HCT116 (cell line): ENCODE results near the gene TRIM27. TPM values are rescaled to one million over a fixed set of nuclear protein-coding genes. Genes with fewer than 3 reads are reported as not detected.

Experiments used
- ATAC-seq: fragments of 200-7000 bp; cut with Tn5 transposase; 2 replicates; pipeline ENCODE4 v1.9.1; 2020; ENCODE audit warnings: mild to moderate bottlenecking, moderate library complexity
- BruUV-seq: library from RNA; stranded (reverse); fragments of 400-500 nt; replicated peaks from 2 replicates; lab custom pipeline; 2021; lab: Mats Ljungman, UMichigan
- CTCF ChIA-PET: fragments of 300-600 bp; sonication (Branson Sonifier 250); formaldehyde crosslinking; loops from one replicate; lab custom pipeline; 2021; ENCODE audit warnings: antibody characterized with exemption; lab: Charles Lee
- POLR2A ChIA-PET: fragments of 300-600, 350-600 bp; sonication (Branson Sonifier 250); formaldehyde crosslinking; loops from one replicate; lab custom pipeline; 2021; ENCODE audit warnings: antibody characterized with exemption; lab: Charles Lee
- RAD21 ChIA-PET, 2 experiments: fragments of 300-600 bp; sonication (Branson Sonifier 250); formaldehyde crosslinking; loops; one replicate each; lab custom pipeline; 2023; ENCODE audit warnings: low total read pairs in 2 of 2; ENCODE audit not compliant: uncharacterized antibody in 2 of 2, unreplicated experiment in 2 of 2, low non-redundant PET in 1 of 2; lab: Charles Lee
- DNase-seq: peaks from one replicate; pipeline ENCODE4 v3.0.0-alpha.2; 2010; ENCODE audit warnings: low read depth, low spot score
- H2AFZ ChIP-seq: fragments of 200-600 bp; shearing (Covaris generic), sonication (generic); 2 replicates; pipeline ENCODE4 v1.6.1; 2017; ENCODE audit warnings: low read depth, mixed run types, mixed read lengths, antibody characterized with exemption, low read length; ENCODE audit not compliant: poor library complexity, severe bottlenecking
- H3K27ac ChIP-seq: 2 replicates; pipeline ENCODE4 v1.5.1; 2012; ENCODE audit warnings: low read depth, low read length
- H3K27me3 ChIP-seq: fragments of 200-600 bp; sonication (generic); 2 replicates; pipeline ENCODE4 v1.6.1; 2016; ENCODE audit warnings: mixed run types, low read length, mixed read lengths; ENCODE audit not compliant: insufficient read depth
- H3K36me3 ChIP-seq, 2 experiments: fragments of 200-500 bp in 1 of 2; fragments of 200-600 bp in 1 of 2; sonication (Bioruptor generic) in 1 of 2; sonication (generic) in 1 of 2; 2 replicates each; pipeline versions ENCODE4 v1.5.1 to v1.6.1; 2014 to 2016; ENCODE audit warnings: low read length in 2 of 2, inconsistent platforms in 1 of 2, mixed read lengths in 1 of 2, mixed run types in 1 of 2; ENCODE audit not compliant: insufficient read depth in 2 of 2, control insufficient read depth in 1 of 2
- H3K4me1 ChIP-seq, 2 experiments: fragments of 200-600 bp in 1 of 2; sonication (generic) in 1 of 2; 2 replicates each; pipeline versions ENCODE4 v1.5.1 to v1.6.1; 2012 to 2017; ENCODE audit warnings: low read length in 2 of 2, inconsistent platforms in 1 of 2, mild to moderate bottlenecking in 1 of 2, mixed read lengths in 1 of 2, mixed run types in 1 of 2, moderate library complexity in 1 of 2; ENCODE audit not compliant: insufficient read depth in 2 of 2, control insufficient read depth in 1 of 2
- H3K4me2 ChIP-seq: fragments of 200-600 bp; sonication (generic); 2 replicates; pipeline ENCODE4 v1.6.1; 2017; ENCODE audit warnings: mixed run types, low read length, mixed read lengths
- H3K4me3 ChIP-seq, 2 experiments: fragments of 200-600 bp in 1 of 2; sonication (generic) in 1 of 2; replicated peaks in 1 of 2; 2 replicates each; pipeline ENCODE4 v1.5.1; 2011 to 2016; ENCODE audit warnings: low read length in 2 of 2, control low read depth in 1 of 2, low read depth in 1 of 2, mild to moderate bottlenecking in 1 of 2, mixed read lengths in 1 of 2, mixed run types in 1 of 2
- H3K79me2 ChIP-seq: fragments of 200-600 bp; sonication (generic); 2 replicates; pipeline ENCODE4 v1.6.1; 2017; ENCODE audit warnings: mild to moderate bottlenecking, mixed run types, low read length, moderate library complexity, mixed read lengths; ENCODE audit not compliant: insufficient read depth
- H3K9ac ChIP-seq: fragments of 200-600 bp; sonication (generic); 2 replicates; pipeline ENCODE4 v1.6.1; 2016; ENCODE audit warnings: low read length, mixed read lengths
- H3K9me2 ChIP-seq: fragments of 200-600 bp; sonication (generic), shearing (Covaris generic); 2 replicates; pipeline ENCODE4 v1.6.1; 2017; ENCODE audit warnings: mixed run types, mild to moderate bottlenecking, moderate library complexity; ENCODE audit not compliant: insufficient read depth
- H3K9me3 ChIP-seq, 2 experiments: fragments of 200-500 bp in 1 of 2; fragments of 200-600 bp in 1 of 2; sonication (Bioruptor generic) in 1 of 2; sonication (generic) in 1 of 2; 2 replicates each; pipeline ENCODE4 v1.6.1; 2014 to 2017; ENCODE audit warnings: low read length in 2 of 2, mixed read lengths in 2 of 2, inconsistent platforms in 1 of 2, low read depth in 1 of 2, mild to moderate bottlenecking in 1 of 2, mixed run types in 1 of 2, moderate library complexity in 1 of 2; ENCODE audit not compliant: control insufficient read depth in 1 of 2, insufficient read depth in 1 of 2
- H4K20me1 ChIP-seq: fragments of 200-600 bp; sonication (generic), shearing (Covaris generic); 2 replicates; pipeline ENCODE4 v1.6.1; 2017; ENCODE audit warnings: mixed run types, mild to moderate bottlenecking, moderate library complexity; ENCODE audit not compliant: insufficient read depth
- ATF3 ChIP-seq: IDR thresholded peaks from 2 replicates; pipeline ENCODE4 v1.6.1; 2012
- CBX3 ChIP-seq: IDR thresholded peaks from 2 replicates; pipeline ENCODE4 v1.6.1; 2012; ENCODE audit warnings: low read depth
- ELF1 ChIP-seq: IDR thresholded peaks from 2 replicates; pipeline ENCODE4 v1.6.1; 2012; ENCODE audit warnings: low read depth, borderline replicate concordance
- MAX ChIP-seq: IDR thresholded peaks from 2 replicates; pipeline ENCODE4 v1.6.1; 2012
- REST ChIP-seq: IDR thresholded peaks from 2 replicates; pipeline ENCODE4 v1.6.1; 2012; ENCODE audit warnings: low read depth
- SRF ChIP-seq: IDR thresholded peaks from 2 replicates; pipeline ENCODE4 v1.6.1; 2012; ENCODE audit warnings: low read depth
- TCF7L2 ChIP-seq: IDR thresholded peaks from 2 replicates; pipeline ENCODE4 v1.7.0; 2011; ENCODE audit warnings: borderline replicate concordance, inconsistent platforms; ENCODE audit not compliant: insufficient read depth, insufficient read length; ENCODE audit errors: extremely low read depth
- YY1 ChIP-seq: IDR thresholded peaks from 2 replicates; pipeline ENCODE4 v1.6.1; 2011; ENCODE audit warnings: low read length, low read depth, moderate library complexity, mild to moderate bottlenecking; ENCODE audit not compliant: insufficient replicate concordance; ENCODE audit errors: extremely low read depth
- intact Hi-C: fragments of 100-400 bp; cut with micrococcal nuclease; formaldehyde crosslinking; loops from 2 replicates; pipeline ENCODE4 v1.10.0; 2022
- total RNA-seq: library from RNA; stranded (reverse); gene quantifications from one replicate; pipeline ENCODE4 v1.2.1, GENCODE V29; 2021; ENCODE audit not compliant: unreplicated experiment

TRIM27 gene
- total RNA-seq, 1 experiment from 2014 or later = 62.5 TPM

- intact Hi-C loops = no loop called here
- POLR2A ChIA-PET = interaction anchor here (1.7 to 1.8 kb wide), 2 partner anchors 15 to 17 kb away, joined by 4 to 8 read pairs; no protein-coding TSS in a partner anchor
- Histone ChIP-seq H4K20me1 (no peaks in the 10 kb centered on the region), H3K79me2 (no peaks in the 10 kb centered on the region), H2AFZ (peak overlapping the region; percentile 66), H3K4me1 (peaks cover 0 to 4% of the 10 kb centered on the region in 2 experiments; a peak in 2 of 4 replicates), H3K36me3 (no peaks in the 10 kb centered on the region), H3K9ac (no peak overlapping the region), H3K9me2 (no peaks in the 10 kb centered on the region)
- ATAC-seq = peak; percentile 88
- peak; percentile 96 for TF ChIP-seq ATF3
- peak; percentile 92 for TF ChIP-seq CBX3
- TF ChIP-seq YY1 = peak; percentile 43
- no peak for TF ChIP-seq ELF1
- no peak for TF ChIP-seq TCF7L2
- TF ChIP-seq SRF = no peak
- peak; percentile 67 for TF ChIP-seq MAX
- no peak for TF ChIP-seq REST
- TF ChIP-seq, all 23 proteins: peak for 4
- ChIA-PET CTCF (no interaction called here), RAD21 (no interaction called here)
- Histone ChIP-seq H3K4me2 (peak overlapping the region; percentile 33), H3K4me3 (no peak overlapping the region), H3K27ac (no peak overlapping the region), H3K9me3 (no peaks in the 10 kb centered on the region), H3K27me3 (no peaks in the 10 kb centered on the region)
- DNase-seq = peak; percentile 62
- no TSS peak for BruUV-seq
Observed at GRCh38 chr6:28880894-28881780, 42.6 kb downstream of the TRIM27 start.
